Panc1 (cell line): Measurements from ENCODE around the gene RRBP1.

Source experiments
- POLR2AphosphoS5 ChIP-seq: IDR thresholded peaks from 2 replicates; pipeline ENCODE4 v1.6.1; 2012; ENCODE audit warnings: mild to moderate bottlenecking, low read depth, low read length, moderate library complexity
- REST ChIP-seq, 2 experiments: IDR thresholded peaks; 2 replicates each; pipeline ENCODE4 v1.6.1; 2011 to 2012; ENCODE audit warnings: low read depth in 2 of 2, control low read depth in 1 of 2, low read length in 1 of 2, mild to moderate bottlenecking in 1 of 2, moderate library complexity in 1 of 2; ENCODE audit not compliant: insufficient read depth in 1 of 2
- SIN3A ChIP-seq: IDR thresholded peaks from 2 replicates; pipeline ENCODE4 v1.6.1; 2012; ENCODE audit warnings: low read depth, mild to moderate bottlenecking, low read length, moderate library complexity, borderline replicate concordance; ENCODE audit not compliant: insufficient read depth
- TCF7L2 ChIP-seq: IDR thresholded peaks from 2 replicates; pipeline ENCODE4 v1.6.1; 2011; ENCODE audit warnings: mild to moderate bottlenecking, low read depth, low read length, inconsistent platforms
- TF ChIP-seq, protein P1 (sequence below): fragments of 450-650 bp; IDR thresholded peaks from 2 replicates; pipeline ENCODE4 v1.5.1; 2017; ENCODE audit warnings: mild to moderate bottlenecking

- no peak for TF ChIP-seq REST (IDR thresholded peaks at IDR 0.05; ENCODE audit: insufficient read depth in 1 of 2, low read depth in 2 of 2, low read length in 1 of 2)
- TF ChIP-seq, protein P1, sequence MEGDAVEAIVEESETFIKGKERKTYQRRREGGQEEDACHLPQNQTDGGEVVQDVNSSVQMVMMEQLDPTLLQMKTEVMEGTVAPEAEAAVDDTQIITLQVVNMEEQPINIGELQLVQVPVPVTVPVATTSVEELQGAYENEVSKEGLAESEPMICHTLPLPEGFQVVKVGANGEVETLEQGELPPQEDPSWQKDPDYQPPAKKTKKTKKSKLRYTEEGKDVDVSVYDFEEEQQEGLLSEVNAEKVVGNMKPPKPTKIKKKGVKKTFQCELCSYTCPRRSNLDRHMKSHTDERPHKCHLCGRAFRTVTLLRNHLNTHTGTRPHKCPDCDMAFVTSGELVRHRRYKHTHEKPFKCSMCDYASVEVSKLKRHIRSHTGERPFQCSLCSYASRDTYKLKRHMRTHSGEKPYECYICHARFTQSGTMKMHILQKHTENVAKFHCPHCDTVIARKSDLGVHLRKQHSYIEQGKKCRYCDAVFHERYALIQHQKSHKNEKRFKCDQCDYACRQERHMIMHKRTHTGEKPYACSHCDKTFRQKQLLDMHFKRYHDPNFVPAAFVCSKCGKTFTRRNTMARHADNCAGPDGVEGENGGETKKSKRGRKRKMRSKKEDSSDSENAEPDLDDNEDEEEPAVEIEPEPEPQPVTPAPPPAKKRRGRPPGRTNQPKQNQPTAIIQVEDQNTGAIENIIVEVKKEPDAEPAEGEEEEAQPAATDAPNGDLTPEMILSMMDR = no peak
- no peak for TF ChIP-seq SIN3A
- TF ChIP-seq POLR2AphosphoS5 = no peak
- no peak for TF ChIP-seq TCF7L2
These were observed 13.6 kb downstream of the RRBP1 start for GRCh38 chr20:17668432-17668831.
